Small intestine (tissue), 7 donors: Measurements from ENCODE around the gene VAPB. TPM values are rescaled to one million over a fixed set of nuclear protein-coding genes. Genes with fewer than 3 reads are reported as not detected.

Source experiments
- DNase-seq, 2 donors: peaks; one replicate each; pipeline versions ENCODE4 v3.0.0 to v3.0.0-alpha.2; 2013
- FAIRE-seq: peaks from 2 replicates; lab custom pipeline; 2012; peaks lifted over from hg19 to GRCh38; lab: Jason Lieb, UNC
- H3K27ac ChIP-seq, 3 donors: one replicate each; pipeline ENCODE4 v1.5.1; 2013; ENCODE audit warnings: low read length in 2 of 3, mild to moderate bottlenecking in 2 of 3, control low read depth in 1 of 3, inconsistent platforms in 1 of 3, low read depth in 1 of 3, moderate library complexity in 1 of 3
- H3K27me3 ChIP-seq, 3 donors: one replicate each; pipeline ENCODE4 v1.6.1; 2013; ENCODE audit warnings: low read length in 3 of 3, inconsistent platforms in 1 of 3; ENCODE audit not compliant: control insufficient read depth in 3 of 3, insufficient read depth in 3 of 3
- H3K36me3 ChIP-seq, 3 donors: one replicate each; pipeline ENCODE4 v1.6.1; 2013; ENCODE audit warnings: low read length in 3 of 3, inconsistent platforms in 1 of 3, low read depth in 1 of 3, mild to moderate bottlenecking in 1 of 3, moderate library complexity in 1 of 3; ENCODE audit not compliant: control insufficient read depth in 3 of 3, insufficient read depth in 2 of 3
- H3K4me1 ChIP-seq, 3 donors: one replicate each; pipeline ENCODE4 v1.6.1; 2013; ENCODE audit warnings: low read length in 2 of 3, inconsistent platforms in 1 of 3, low read depth in 1 of 3, mild to moderate bottlenecking in 1 of 3, moderate library complexity in 1 of 3; ENCODE audit not compliant: control insufficient read depth in 3 of 3, insufficient read depth in 2 of 3
- H3K4me3 ChIP-seq, 3 donors: one replicate each; pipeline ENCODE4 v1.5.1; 2013; ENCODE audit warnings: low read length in 3 of 3, control low read depth in 1 of 3, inconsistent platforms in 1 of 3, low read depth in 1 of 3, mild to moderate bottlenecking in 1 of 3, moderate library complexity in 1 of 3
- H3K9me3 ChIP-seq, 2 donors: one replicate each; pipeline ENCODE4 v1.6.1; 2013; ENCODE audit warnings: low read depth in 1 of 2, low read length in 1 of 2; ENCODE audit not compliant: control insufficient read depth in 2 of 2, insufficient read depth in 1 of 2
- WGBS, 3 donors: extraction: QIAGEN DNeasy Blood & Tissue Kit; methylation state at CpG; one replicate each; pipeline ENCODE4 v1.1.7; 2013; 5-methylcytosine and 5-hydroxymethylcytosine counted together
- polyA plus RNA-seq, 4 donors: library from polyadenylated mRNA; stranded (reverse) in 3 of 4; unstranded in 1 of 4; fragments of 200-250 nt in 3 of 4; fragments of 120-200 nt in 1 of 4; gene quantifications; one replicate each; pipeline versions ENCODE4 v1.2.1 to v1.2.3, GENCODE V29; 2013
- donor health status: healthy with polysubstance abuse.
- donor health status: control.
- donor health status: control.
- donor health status: Bipolar disorder and iron deficiency.
- donor health status: healthy.

VAPB gene
- polyA plus RNA-seq, 4 donors = 36.5 to 39.2 (median 37.8) TPM

DNA sequence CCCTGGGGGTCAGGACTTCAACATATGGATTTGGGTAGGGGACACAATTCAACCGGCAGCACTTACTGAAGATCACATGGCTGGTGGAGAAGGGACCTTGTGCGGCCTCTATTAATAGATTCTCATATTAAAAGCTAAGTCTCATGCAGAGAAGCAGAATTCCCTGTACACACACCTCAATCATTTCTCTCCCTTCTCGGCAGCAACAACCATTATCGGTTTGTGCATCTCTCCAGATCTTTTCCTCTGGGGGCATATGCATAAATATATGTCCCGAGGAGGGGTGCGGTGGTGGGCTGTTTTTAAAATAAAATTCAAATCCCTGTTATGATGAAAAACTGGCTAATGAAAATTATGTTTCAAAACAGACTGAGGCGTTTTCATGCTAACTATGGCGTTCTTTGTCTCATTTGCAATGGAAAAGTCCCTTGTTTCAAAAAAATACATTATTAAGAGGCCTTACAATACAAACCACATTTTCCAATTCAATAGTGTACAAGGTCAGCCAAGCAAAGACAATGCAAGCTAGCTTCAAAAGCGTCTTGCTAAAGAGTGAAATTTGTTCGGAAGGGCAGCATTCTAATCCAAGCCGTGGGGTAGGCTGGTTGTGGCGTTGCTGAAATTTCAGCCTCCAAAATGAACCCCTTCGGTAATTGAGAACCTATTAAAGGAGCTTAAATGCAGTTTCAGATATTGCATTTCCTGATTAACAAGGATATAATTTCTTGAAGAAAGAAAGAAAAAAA lies 108.9 kb downstream of the VAPB start:
- H3K27ac ChIP-seq = no peak overlapping the region
- no peaks in the 10 kb centered on the region for H3K36me3 ChIP-seq
- WGBS, 3 donors = 86 to 90% (median 90%) methylated on average over 13 of the region's 13 CpGs
- DNase-seq = no peak
- no peak for FAIRE-seq
- peaks cover 0 to 9% of the 10 kb centered on the region in 2 donors for H3K9me3 ChIP-seq
- no peaks in the 10 kb centered on the region for H3K4me1 ChIP-seq
- no peaks in the 10 kb centered on the region for H3K27me3 ChIP-seq
- no peak overlapping the region for H3K4me3 ChIP-seq

GRCh38 chr20:58498470-58499068 lies 109.5 kb downstream of the VAPB start:
- no peaks in the 10 kb centered on the region for H3K27me3 ChIP-seq
- H3K4me1 ChIP-seq = no peaks in the 10 kb centered on the region
- WGBS, 3 donors = 35 to 56% (median 51%) methylated on average over 8 to 9 of the region's 9 CpGs
- peak; percentile 43 to 74 for DNase-seq
- no peaks in the 10 kb centered on the region for H3K36me3 ChIP-seq
- no peak overlapping the region for H3K4me3 ChIP-seq
- no peak for FAIRE-seq
- peaks cover 0 to 14% of the 10 kb centered on the region in 2 donors for H3K9me3 ChIP-seq
- no peak overlapping the region for H3K27ac ChIP-seq

- WGBS, 3 donors = 90 to 94% (median 92%) methylated on average over 7 of the region's 7 CpGs
- no peak for DNase-seq
- Histone ChIP-seq H3K36me3 (no peaks in the 10 kb centered on the region), H3K9me3 (peaks cover 3 to 29% of the 10 kb centered on the region in 2 donors), H3K27ac (no peak overlapping the region), H3K4me3 (no peak overlapping the region), H3K27me3 (no peaks in the 10 kb centered on the region), H3K4me1 (no peaks in the 10 kb centered on the region)
- no peak for FAIRE-seq
Observed at GRCh38 chr20:58500256-58500655, 111.2 kb downstream of the VAPB start.

Other genes starting within 250 kb of the VAPB start
- gene ANKRD60, start 160.6 kb upstream of the VAPB start, polyA plus RNA-seq = not detected
- 10 to 100 TPM in 3 of 4 donors, 1 to 10 TPM in 1; 6.9 to 19.7 (median 12.1) TPM for gene RAB22A, start 79.5 kb upstream of the VAPB start, polyA plus RNA-seq
- gene APCDD1L, start 126.2 kb downstream of the VAPB start, polyA plus RNA-seq = under 1 TPM in 2 of 4 donors, not detected in 2; 0.10 to 0.46 TPM